Stimulated activated naive CD8-positive, alpha-beta T cell treated with anti-CD3 and anti-CD28 coated beads, Interleukin-15, amount 100 ng/mL, for 72 hours (primary cell): ENCODE results near the gene HEXD.
A peak's percentile ranks its signal among the peaks of the same experiment; 100 is the strongest.
"Not testable (repeated sequence)": the region's sequence is repeated elsewhere in the genome, so short reads cannot be mapped to it uniquely, and the experiment has no call there.

Experiments used
- ATAC-seq: fragments of 150-1000 bp; cut with Tn5 transposase; 2 replicates; pipeline ENCODE4 v1.10.0; 2021; ENCODE audit warnings: mild to moderate bottlenecking, moderate library complexity
- DNase-seq, 2 donors: peaks; one replicate each; pipeline ENCODE4 v3.0.0; 2021 to 2022
- H3K27ac Mint-ChIP-seq, 2 donors: one replicate each; pipeline ENCODE4 v1.8.0; 2022; ENCODE audit warnings: mild to moderate bottlenecking in 2 of 2, mixed read lengths in 2 of 2, moderate library complexity in 2 of 2
- H3K27me3 Mint-ChIP-seq: one replicate; pipeline ENCODE4 v1.8.0; 2022; ENCODE audit warnings: mixed read lengths
- H3K4me1 Mint-ChIP-seq: one replicate; pipeline ENCODE4 v1.8.0; 2022; ENCODE audit warnings: mild to moderate bottlenecking, mixed read lengths
- H3K4me3 Mint-ChIP-seq, 2 donors: one replicate each; pipeline ENCODE4 v1.8.0; 2022; ENCODE audit warnings: mild to moderate bottlenecking in 2 of 2, mixed read lengths in 2 of 2, moderate library complexity in 1 of 2
- H3K9me3 Mint-ChIP-seq, 2 donors: one replicate each; pipeline ENCODE4 v1.8.0; 2022; ENCODE audit warnings: mixed read lengths in 2 of 2

The HEXD gene

GRCh38 chr17:82418001-82418986 is at the start of gene HEXD, which contains the start of gene OGFOD3:
Gene HEXD, plus strand, starts transcription at chr17:82418347. Its CDS starts 1,453 bp downstream, at chr17:82419800.
Gene OGFOD3, minus strand, starts transcription at chr17:82418586. Its CDS starts 101 bp downstream, at chr17:82418485.
- Mint-ChIP-seq H3K27ac (peak within 1 kb of the TSS in 1 of 2 donors; percentile 46), H3K27me3 (no peaks in the 10 kb centered on the region), H3K4me1 (peaks cover 34% of the 10 kb centered on the region), H3K9me3 (no peaks in the 10 kb centered on the region), H3K4me3 (peak within 1 kb of the TSS; percentile 78 to 80)
- ATAC-seq: peak; percentile 96
- peak; percentile 86 to 93 for DNase-seq

GRCh38 chr17:82369211-82369610 is 48.9 kb upstream of the HEXD start:
- peaks cover 51% of the 10 kb centered on the region for H3K27me3 Mint-ChIP-seq
- H3K9me3 Mint-ChIP-seq: no peaks in the 10 kb centered on the region

GRCh38 chr17:82370471-82371332 is 47.4 kb upstream of the HEXD start:
- Mint-ChIP-seq H3K27ac (no peak overlapping the region), H3K9me3 (no peaks in the 10 kb centered on the region), H3K4me3 (peak overlapping the region; percentile 62 to 84), H3K4me1 (peaks cover 26% of the 10 kb centered on the region), H3K27me3 (peaks cover 62% of the 10 kb centered on the region)
- peak; percentile 66 for ATAC-seq
- DNase-seq: no peak

More at GRCh38 chr17:82369211-82369610, 48.9 kb upstream of the HEXD start:
- Mint-ChIP-seq H3K4me3 (no peak overlapping the region), H3K4me1 (peaks cover 26% of the 10 kb centered on the region), H3K27ac (no peak overlapping the region)
- no peak for ATAC-seq
- no peak for DNase-seq

GRCh38 chr17:82371333-82372248 is 46.6 kb upstream of the HEXD start, which contains the start of gene UTS2R:
Gene UTS2R, plus strand, starts transcription at chr17:82371765. Its CDS starts 2,560 bp downstream, at chr17:82374325.
- H3K4me1 Mint-ChIP-seq: peaks cover 26% of the 10 kb centered on the region
- peak within 1 kb of the TSS; percentile 62 to 84 for H3K4me3 Mint-ChIP-seq
- H3K27me3 Mint-ChIP-seq: peaks cover 71% of the 10 kb centered on the region
- DNase-seq (no peak), ATAC-seq (no peak)
- no peak within 1 kb of the TSS for H3K27ac Mint-ChIP-seq
- H3K9me3 Mint-ChIP-seq: no peaks in the 10 kb centered on the region

GRCh38 chr17:82372249-82373071 is 45.7 kb upstream of the HEXD start:
- ATAC-seq (peak; percentile 17), DNase-seq (no peak)
- Mint-ChIP-seq H3K27me3 (peaks cover 74% of the 10 kb centered on the region), H3K4me3 (peak overlapping the region; percentile 32 to 51), H3K4me1 (peaks cover 26% of the 10 kb centered on the region), H3K27ac (no peak overlapping the region), H3K9me3 (no peaks in the 10 kb centered on the region)

- H3K27me3 Mint-ChIP-seq: peaks cover 74% of the 10 kb centered on the region
- peak overlapping the region; percentile 18 to 51 for H3K4me3 Mint-ChIP-seq
- DNase-seq, H3K27ac Mint-ChIP-seq, H3K9me3 Mint-ChIP-seq, ATAC-seq: not testable (repeated sequence)
- H3K4me1 Mint-ChIP-seq: peaks cover 26% of the 10 kb centered on the region
Measured at GRCh38 chr17:82373072-82373452, 45.1 kb upstream of the HEXD start.

- Mint-ChIP-seq H3K4me3 (no peak overlapping the region), H3K9me3 (no peaks in the 10 kb centered on the region), H3K4me1 (peaks cover 26% of the 10 kb centered on the region), H3K27me3 (peaks cover 78% of the 10 kb centered on the region), H3K27ac (no peak overlapping the region)
- DNase-seq (no peak), ATAC-seq (no peak)
Measured at GRCh38 chr17:82373731-82374625, 44.2 kb upstream of the HEXD start.

- Mint-ChIP-seq H3K4me3 (no peak overlapping the region), H3K4me1 (peaks cover 28% of the 10 kb centered on the region), H3K9me3 (no peaks in the 10 kb centered on the region), H3K27ac (no peak overlapping the region), H3K27me3 (peaks cover 83% of the 10 kb centered on the region)
- DNase-seq (no peak), ATAC-seq (no peak)
Measured at GRCh38 chr17:82374626-82375331, 43.4 kb upstream of the HEXD start.

GRCh38 chr17:82375359-82376041 is 42.6 kb upstream of the HEXD start:
- ATAC-seq: no peak
- H3K27me3 Mint-ChIP-seq: peaks cover 84% of the 10 kb centered on the region
- H3K27ac Mint-ChIP-seq: peak overlapping the region in 1 of 2 donors; percentile 63
- H3K9me3 Mint-ChIP-seq: no peaks in the 10 kb centered on the region
- no peak overlapping the region for H3K4me3 Mint-ChIP-seq
- peaks cover 30% of the 10 kb centered on the region for H3K4me1 Mint-ChIP-seq
- no peak for DNase-seq

GRCh38 chr17:82376042-82376730 is 42.0 kb upstream of the HEXD start:
- ATAC-seq (peak; percentile 33), DNase-seq (no peak)
- H3K27me3 Mint-ChIP-seq: peaks cover 84% of the 10 kb centered on the region
- H3K4me1 Mint-ChIP-seq: peaks cover 26% of the 10 kb centered on the region
- no peaks in the 10 kb centered on the region for H3K9me3 Mint-ChIP-seq
- no peak overlapping the region for H3K4me3 Mint-ChIP-seq
- peak overlapping the region in 1 of 2 donors; percentile 63 for H3K27ac Mint-ChIP-seq

- not testable (repeated sequence) for DNase-seq, H3K9me3 Mint-ChIP-seq
Measured at GRCh38 chr17:82377294-82377693, 40.9 kb upstream of the HEXD start.

More at GRCh38 chr17:82377294-82377693, 40.9 kb upstream of the HEXD start:
- H3K27me3 Mint-ChIP-seq: peaks cover 87% of the 10 kb centered on the region
- H3K4me3 Mint-ChIP-seq, H3K27ac Mint-ChIP-seq, ATAC-seq: not testable (repeated sequence)
- H3K4me1 Mint-ChIP-seq: peaks cover 27% of the 10 kb centered on the region
